Measurements from ENCODE around the gene AVP.
"Not testable (repeated sequence)": the region's sequence is repeated elsewhere in the genome, so short reads cannot be mapped to it uniquely, and the experiment has no call there.

Gene AVP

GRCh38 chr20:3068075-3068474 lies 16.4 kb downstream of the AVP start:
- no peak overlapping the region for H3K4me3 ChIP-seq (ENCODE audit: low read depth, low read length)
- no peak for TF ChIP-seq CTCF (IDR thresholded peaks at IDR 0.05; ENCODE audit: low read depth, low read length)

- H3K4me3 ChIP-seq (ENCODE audit: low read depth, low read length) = no peak overlapping the region
- no peak for TF ChIP-seq CTCF (IDR thresholded peaks at IDR 0.05; ENCODE audit: low read depth, low read length)
Observed at GRCh38 chr20:3067139-3068014, 17.1 kb downstream of the AVP start.

- H3K4me3 ChIP-seq (ENCODE audit: low read depth, low read length) = not testable (repeated sequence)
Observed at GRCh38 chr20:3064119-3064518, 20.4 kb downstream of the AVP start.

GRCh38 chr20:3059489-3059888 lies 25.0 kb downstream of the AVP start:
- no peak for TF ChIP-seq CTCF (IDR thresholded peaks at IDR 0.05; ENCODE audit: low read depth, low read length)
- no peak overlapping the region for H3K4me3 ChIP-seq (ENCODE audit: low read depth, low read length)

- no peak overlapping the region for H3K4me3 ChIP-seq (ENCODE audit: low read depth, low read length)
- no peak for TF ChIP-seq CTCF (IDR thresholded peaks at IDR 0.05; ENCODE audit: low read depth, low read length)
Observed at GRCh38 chr20:3051385-3052019, 33.0 kb downstream of the AVP start.

- H3K4me3 ChIP-seq (ENCODE audit: low read depth, low read length) = no peak overlapping the region
- TF ChIP-seq CTCF (IDR thresholded peaks at IDR 0.05; ENCODE audit: low read depth, low read length) = no peak
Observed at GRCh38 chr20:3047486-3048419, 36.8 kb downstream of the AVP start.

- H3K4me3 ChIP-seq (ENCODE audit: low read depth, low read length) = peak overlapping the region; percentile 79
- TF ChIP-seq CTCF (IDR thresholded peaks at IDR 0.05; ENCODE audit: low read depth, low read length) = no peak
Observed at GRCh38 chr20:3046677-3047462, 37.7 kb downstream of the AVP start.

All from WI38 (cell line).